Endothelial cell of umbilical vein (primary cell): ENCODE data around the gene APEH. TPM values are rescaled to one million over a fixed set of nuclear protein-coding genes. Genes with fewer than 3 reads are reported as not detected.

Source experiments
- BruUV-seq: library from RNA; stranded (reverse); fragments of 400-500 nt; replicated peaks from 2 replicates; lab custom pipeline; 2021; lab: Mats Ljungman, UMichigan
- CTCF ChIA-PET: fragments of 300-600, 350-600 bp; sonication (Branson Sonifier 250); formaldehyde crosslinking; loops from one replicate; lab custom pipeline; 2021; ENCODE audit warnings: antibody characterized with exemption, inconsistent platforms; lab: Charles Lee
- POLR2A ChIA-PET: fragments of 300-600, 350-600 bp; sonication (Branson Sonifier 250); formaldehyde crosslinking; loops from one replicate; lab custom pipeline; 2021; ENCODE audit warnings: antibody characterized with exemption, inconsistent platforms; lab: Charles Lee
- DNase-seq: peaks from one replicate; pipeline ENCODE4 v3.0.0-alpha.2; 2011; ENCODE audit warnings: low read depth, low spot score
- FAIRE-seq: peaks from 2 replicates; lab custom pipeline; 2011; peaks lifted over from hg19 to GRCh38; lab: Jason Lieb, UNC
- H2AFZ ChIP-seq: 2 replicates; pipeline ENCODE4 v1.6.0; 2012; ENCODE audit warnings: low read depth, low read length, control low read depth, inconsistent platforms
- H3K27ac ChIP-seq: 2 replicates; pipeline ENCODE4 v1.5.1; 2011; ENCODE audit warnings: low read depth, mild to moderate bottlenecking, control low read depth, low read length, moderate library complexity; ENCODE audit not compliant: insufficient read depth
- H3K27me3 ChIP-seq, 2 experiments: 2 replicates each; pipeline versions ENCODE4 v1.6.0 to v1.6.1; 2011; ENCODE audit warnings: low read length in 2 of 2, mixed read lengths in 1 of 2; ENCODE audit not compliant: control insufficient read depth in 2 of 2, insufficient read depth in 2 of 2
- H3K36me3 ChIP-seq, 2 experiments: 2 replicates in 1 of 2; 3 replicates in 1 of 2; pipeline ENCODE4 v1.5.1; 2011; ENCODE audit warnings: low read length in 2 of 2, mild to moderate bottlenecking in 1 of 2, moderate library complexity in 1 of 2; ENCODE audit not compliant: control insufficient read depth in 2 of 2, insufficient read depth in 2 of 2; ENCODE audit errors: extremely low read depth in 1 of 2
- H3K4me1 ChIP-seq: 3 replicates; pipeline ENCODE4 v1.5.1; 2011; ENCODE audit warnings: mild to moderate bottlenecking, low read length; ENCODE audit not compliant: control insufficient read depth, insufficient read depth; ENCODE audit errors: extremely low read depth
- H3K4me2 ChIP-seq: 2 replicates; pipeline ENCODE4 v1.6.1; 2011; ENCODE audit warnings: low read length, control low read depth, mixed read lengths; ENCODE audit not compliant: insufficient read depth
- H3K4me3 ChIP-seq, 3 experiments: fragments of 200-600 bp in 1 of 3; sonication (generic), shearing (Covaris generic) in 1 of 3; replicated peaks in 1 of 3; 2 replicates each; pipeline ENCODE4 v1.5.1; 2011 to 2016; ENCODE audit warnings: control low read depth in 3 of 3, low read length in 3 of 3, mild to moderate bottlenecking in 2 of 3, inconsistent platforms in 1 of 3, low read depth in 1 of 3, moderate library complexity in 1 of 3; ENCODE audit not compliant: insufficient read depth in 1 of 3
- H3K79me2 ChIP-seq: 2 replicates; pipeline ENCODE4 v1.6.0; 2012; ENCODE audit warnings: low read length, inconsistent platforms; ENCODE audit not compliant: control insufficient read depth, insufficient read depth
- H3K9ac ChIP-seq: replicated peaks from 2 replicates; pipeline ENCODE3; 2011; ENCODE audit warnings: low read length, control low read depth; ENCODE audit not compliant: insufficient read depth; ENCODE audit errors: extremely low read depth
- H3K9me1 ChIP-seq: replicated peaks from 3 replicates; pipeline ENCODE4 v1.6.0; 2011; ENCODE audit warnings: mild to moderate bottlenecking, low read length; ENCODE audit not compliant: control insufficient read depth, insufficient read depth; ENCODE audit errors: extremely low read depth
- H3K9me3 ChIP-seq: replicated peaks from 2 replicates; pipeline ENCODE4 v1.5.1; 2012; ENCODE audit warnings: low read length, inconsistent platforms; ENCODE audit not compliant: control insufficient read depth, insufficient read depth
- H4K20me1 ChIP-seq: replicated peaks from 2 replicates; pipeline ENCODE3; 2011; ENCODE audit warnings: mild to moderate bottlenecking, low read length; ENCODE audit not compliant: control insufficient read depth, insufficient read depth; ENCODE audit errors: extremely low read depth
- EZH2 ChIP-seq: IDR thresholded peaks from 2 replicates; pipeline ENCODE4 v1.6.1; 2012; ENCODE audit warnings: borderline replicate concordance, low read depth, mild to moderate bottlenecking, moderate library complexity, low read length, inconsistent platforms; ENCODE audit not compliant: severe bottlenecking
- FOS ChIP-seq: IDR thresholded peaks from 2 replicates; pipeline ENCODE4 v1.6.1; 2011; ENCODE audit warnings: mild to moderate bottlenecking, low read length, moderate library complexity, borderline replicate concordance; ENCODE audit not compliant: insufficient read depth
- GATA2 ChIP-seq: IDR thresholded peaks from 2 replicates; pipeline ENCODE4 v1.7.0; 2011; ENCODE audit warnings: low read depth, mild to moderate bottlenecking, moderate library complexity, mixed read lengths, low read length; ENCODE audit not compliant: insufficient read length, insufficient read depth
- JUN ChIP-seq: IDR thresholded peaks from 2 replicates; pipeline ENCODE4 v1.6.1; 2011; ENCODE audit warnings: borderline replicate concordance, low read depth; ENCODE audit not compliant: insufficient read length, insufficient read depth
- MAX ChIP-seq: IDR thresholded peaks from 2 replicates; pipeline ENCODE4 v1.6.1; 2011; ENCODE audit not compliant: insufficient read depth, insufficient read length
- MYC ChIP-seq: IDR thresholded peaks from one replicate; pipeline ENCODE4 v1.6.1; 2011; ENCODE audit warnings: mild to moderate bottlenecking, low read depth, low read length
- POLR2A ChIP-seq: IDR thresholded peaks from 2 replicates; pipeline ENCODE4 v1.6.1; 2012; ENCODE audit warnings: low read depth, mild to moderate bottlenecking, control low read depth, low read length
- POLR2AphosphoS5 ChIP-seq: IDR thresholded peaks from 2 replicates; pipeline ENCODE4 v1.6.1; 2012; ENCODE audit warnings: low read depth, mild to moderate bottlenecking, control low read depth, low read length, moderate library complexity; ENCODE audit not compliant: insufficient read depth
- dilution Hi-C: fragments of 300-500 bp; cut with MboI; formaldehyde crosslinking; loops from one replicate; pipeline ENCODE4 v1.15.0; 2019; ENCODE audit warnings: low sequenced_read_pairs; ENCODE audit not compliant: extremely low pct_ligation_motif_present
- intact Hi-C: fragments of 100-400 bp; cut with micrococcal nuclease; formaldehyde crosslinking; loops from one replicate; pipeline ENCODE4 v1.10.0; 2022
- polyA plus RNA-seq, 4 experiments: library from polyadenylated mRNA; depleted of rRNA in 3 of 4; stranded (reverse) in 3 of 4; unstranded in 1 of 4; fragments of >200 nt; gene quantifications; 2 replicates each; pipeline versions ENCODE4 v1.2.1 to v1.2.3, GENCODE V29; 2011 to 2012; ENCODE audit warnings: missing spikeins in 1 of 4
- total RNA-seq: library from RNA; stranded (reverse); gene quantifications from 2 replicates; pipeline ENCODE4 v1.2.3, GENCODE V29; 2021
- TF ChIP-seq, protein P1 (sequence below), 2 donors: IDR thresholded peaks; 1 replicate in 1 of 2; 2 replicates in 1 of 2; pipeline ENCODE4 v1.5.1; 2011; ENCODE audit warnings: low read length in 2 of 2, mild to moderate bottlenecking in 2 of 2, moderate library complexity in 2 of 2, control low read depth in 1 of 2, inconsistent platforms in 1 of 2, low read depth in 1 of 2; ENCODE audit not compliant: insufficient read depth in 1 of 2; ENCODE audit errors: extremely low read depth in 1 of 2

The APEH gene
- total and polyA plus RNA-seq, 2 donors (not counting 3 experiments of a cell fraction or from before 2014, with no cell fraction given), result 68.2 to 74.3 TPM

GRCh38 chr3:49707113-49707480 is 32.9 kb downstream of the APEH start:
- intact Hi-C loops, result no loop called here
- no peaks in the 10 kb centered on the region for H3K79me2 ChIP-seq
- POLR2A ChIA-PET, result interaction anchor here (0.6 kb wide), 1 partner anchor 228 kb away, joined by 7 read pairs; no protein-coding TSS in a partner anchor

More at GRCh38 chr3:49707113-49707480, 32.9 kb downstream of the APEH start:
- Histone ChIP-seq H3K4me3 (no peak overlapping the region), H3K9me1 (no peaks in the 10 kb centered on the region), H3K27ac (no peak overlapping the region), H3K9me3 (no peaks in the 10 kb centered on the region), H3K9ac (no peak overlapping the region), H2AFZ (no peak overlapping the region), H3K27me3 (no peaks in the 10 kb centered on the region), H3K4me2 (no peak overlapping the region), H4K20me1 (no peaks in the 10 kb centered on the region), H3K36me3 (peaks cover 0 to 15% of the 10 kb centered on the region in 2 experiments), H3K4me1 (peaks cover 5% of the 10 kb centered on the region)
- BruUV-seq, result no TSS peak
- TF ChIP-seq, protein P1, sequence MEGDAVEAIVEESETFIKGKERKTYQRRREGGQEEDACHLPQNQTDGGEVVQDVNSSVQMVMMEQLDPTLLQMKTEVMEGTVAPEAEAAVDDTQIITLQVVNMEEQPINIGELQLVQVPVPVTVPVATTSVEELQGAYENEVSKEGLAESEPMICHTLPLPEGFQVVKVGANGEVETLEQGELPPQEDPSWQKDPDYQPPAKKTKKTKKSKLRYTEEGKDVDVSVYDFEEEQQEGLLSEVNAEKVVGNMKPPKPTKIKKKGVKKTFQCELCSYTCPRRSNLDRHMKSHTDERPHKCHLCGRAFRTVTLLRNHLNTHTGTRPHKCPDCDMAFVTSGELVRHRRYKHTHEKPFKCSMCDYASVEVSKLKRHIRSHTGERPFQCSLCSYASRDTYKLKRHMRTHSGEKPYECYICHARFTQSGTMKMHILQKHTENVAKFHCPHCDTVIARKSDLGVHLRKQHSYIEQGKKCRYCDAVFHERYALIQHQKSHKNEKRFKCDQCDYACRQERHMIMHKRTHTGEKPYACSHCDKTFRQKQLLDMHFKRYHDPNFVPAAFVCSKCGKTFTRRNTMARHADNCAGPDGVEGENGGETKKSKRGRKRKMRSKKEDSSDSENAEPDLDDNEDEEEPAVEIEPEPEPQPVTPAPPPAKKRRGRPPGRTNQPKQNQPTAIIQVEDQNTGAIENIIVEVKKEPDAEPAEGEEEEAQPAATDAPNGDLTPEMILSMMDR (IDR thresholded peaks at IDR 0.05; ENCODE audit: extremely low read depth in 1 of 2, insufficient read depth in 1 of 2, low read depth in 1 of 2, low read length in 2 of 2), result no peak
- no peak for TF ChIP-seq POLR2A
- TF ChIP-seq JUN, result no peak
- no peak for TF ChIP-seq MAX
- TF ChIP-seq POLR2AphosphoS5, result no peak
- no peak for TF ChIP-seq GATA2
- TF ChIP-seq MYC, result no peak
- TF ChIP-seq EZH2, result no peak
- TF ChIP-seq FOS, result no peak
- dilution Hi-C loops, result no loop called here
- CTCF ChIA-PET, result interaction anchor here (2.1 kb wide), 1 partner anchor 12 kb away, joined by 6 read pairs; the partner anchor contains the start of gene AMIGO3
- DNase-seq, result no peak
- FAIRE-seq, result no peak
